B cell (primary cell): Measurements from ENCODE around the gene UBQLN4.

Source experiments
- EZH2 ChIP-seq: IDR thresholded peaks from 2 replicates; pipeline ENCODE4 v1.6.1; 2012; ENCODE audit warnings: borderline replicate concordance, low read depth, mild to moderate bottlenecking, moderate library complexity, low read length; ENCODE audit not compliant: insufficient read depth, poor library complexity, severe bottlenecking
- TF ChIP-seq, protein P1 (sequence below): fragments of 200-600 bp; IDR thresholded peaks from one replicate; pipeline ENCODE4 v1.8.0; 2022; ENCODE audit warnings: antibody characterized with exemption, mild to moderate bottlenecking

DNA sequence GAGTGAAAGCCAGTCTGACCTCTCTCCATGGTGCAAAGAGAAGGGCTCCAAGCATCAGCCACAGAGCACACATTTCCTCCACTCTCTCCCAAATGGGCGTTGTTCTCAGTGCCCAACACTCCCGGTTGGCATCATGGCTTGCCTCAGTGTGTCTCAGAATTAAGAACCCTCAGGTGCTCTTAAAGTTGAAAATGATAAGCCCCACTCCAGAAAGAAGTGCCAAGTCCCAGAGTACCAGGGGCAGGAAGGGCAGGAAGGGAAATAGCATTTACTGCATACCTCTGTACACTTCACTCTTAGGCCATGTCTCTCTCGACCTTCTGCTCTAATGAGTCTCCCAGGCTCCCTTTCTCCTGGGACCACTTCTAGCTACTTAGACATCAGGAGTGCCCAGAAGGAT lies 60.0 kb downstream of the UBQLN4 start:
- TF ChIP-seq, protein P1, sequence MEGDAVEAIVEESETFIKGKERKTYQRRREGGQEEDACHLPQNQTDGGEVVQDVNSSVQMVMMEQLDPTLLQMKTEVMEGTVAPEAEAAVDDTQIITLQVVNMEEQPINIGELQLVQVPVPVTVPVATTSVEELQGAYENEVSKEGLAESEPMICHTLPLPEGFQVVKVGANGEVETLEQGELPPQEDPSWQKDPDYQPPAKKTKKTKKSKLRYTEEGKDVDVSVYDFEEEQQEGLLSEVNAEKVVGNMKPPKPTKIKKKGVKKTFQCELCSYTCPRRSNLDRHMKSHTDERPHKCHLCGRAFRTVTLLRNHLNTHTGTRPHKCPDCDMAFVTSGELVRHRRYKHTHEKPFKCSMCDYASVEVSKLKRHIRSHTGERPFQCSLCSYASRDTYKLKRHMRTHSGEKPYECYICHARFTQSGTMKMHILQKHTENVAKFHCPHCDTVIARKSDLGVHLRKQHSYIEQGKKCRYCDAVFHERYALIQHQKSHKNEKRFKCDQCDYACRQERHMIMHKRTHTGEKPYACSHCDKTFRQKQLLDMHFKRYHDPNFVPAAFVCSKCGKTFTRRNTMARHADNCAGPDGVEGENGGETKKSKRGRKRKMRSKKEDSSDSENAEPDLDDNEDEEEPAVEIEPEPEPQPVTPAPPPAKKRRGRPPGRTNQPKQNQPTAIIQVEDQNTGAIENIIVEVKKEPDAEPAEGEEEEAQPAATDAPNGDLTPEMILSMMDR: no peak
- no peak for TF ChIP-seq EZH2
